ENCODE measurements around the gene BTBD19.
"Not testable (repeated sequence)": the region's sequence is repeated elsewhere in the genome, so short reads cannot be mapped to it uniquely, and the experiment has no call there.

Gene BTBD19

DNA sequence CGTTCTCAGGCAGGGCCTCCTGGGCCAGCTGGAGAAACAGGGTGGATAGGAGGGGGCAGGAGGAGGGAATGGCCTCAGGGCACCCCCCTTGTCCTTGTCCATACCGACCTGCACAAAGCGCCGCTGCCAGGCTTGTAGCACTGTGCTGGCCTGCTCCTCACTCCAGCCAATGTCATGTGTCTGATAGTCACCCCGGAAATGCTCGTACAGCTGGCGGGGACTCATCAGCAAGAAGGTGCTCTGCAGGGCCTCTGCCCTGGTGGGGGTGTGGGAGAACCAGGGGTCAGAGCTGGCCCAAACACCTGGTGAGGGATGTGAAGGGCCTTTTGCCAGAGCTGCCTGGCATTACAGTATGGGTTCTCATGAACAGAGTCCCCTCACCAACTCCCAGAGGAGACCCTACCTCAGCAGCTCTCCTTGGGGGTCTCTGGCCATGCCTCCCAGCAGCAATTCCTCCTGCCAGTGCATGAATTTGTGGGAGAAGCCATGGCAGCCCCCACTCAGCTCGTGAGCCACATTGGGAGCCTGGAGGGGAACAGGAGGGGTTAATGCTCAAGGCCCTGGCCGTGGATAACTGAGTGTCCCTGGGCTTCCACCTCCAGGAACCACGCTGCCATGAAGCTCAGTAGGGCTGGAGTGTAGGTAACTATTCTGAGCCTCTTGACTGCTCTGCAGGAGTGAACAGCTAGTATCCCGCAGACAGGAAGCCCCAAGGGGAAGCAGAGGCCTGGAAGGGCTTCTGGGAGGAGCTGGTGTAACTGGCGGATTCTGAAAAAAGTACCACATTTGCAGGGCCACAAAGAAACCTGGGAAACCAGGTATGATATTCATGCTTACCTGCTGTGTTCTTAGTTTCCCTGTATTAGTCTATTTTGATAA is 21.4 kb downstream of the BTBD19 start:
- FAIRE-seq = no peak

- FAIRE-seq = no peak
Observed at GRCh38 chr1:44830900-44831304, 22.6 kb downstream of the BTBD19 start.

DNA sequence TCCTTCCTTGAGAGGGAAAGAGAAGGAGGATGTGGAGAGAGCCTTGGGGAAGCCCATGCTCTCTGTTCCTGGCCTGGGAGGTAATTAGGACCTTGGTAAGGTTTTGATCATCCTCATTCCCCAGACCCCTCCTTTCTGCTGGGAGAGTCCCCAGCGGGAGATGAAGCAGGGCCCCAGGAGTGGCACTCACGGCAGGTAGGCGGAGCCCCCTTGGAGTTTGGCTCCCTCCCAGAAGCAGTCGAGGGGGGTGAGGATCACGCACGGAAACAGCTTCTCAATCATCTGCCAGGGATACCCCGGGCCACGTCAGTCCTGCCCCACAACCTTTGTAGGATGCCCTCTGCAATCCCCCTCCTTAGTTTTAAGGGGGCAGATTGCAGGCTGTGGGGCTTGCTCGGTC is 23.2 kb downstream of the BTBD19 start:
- FAIRE-seq = no peak

DNA sequence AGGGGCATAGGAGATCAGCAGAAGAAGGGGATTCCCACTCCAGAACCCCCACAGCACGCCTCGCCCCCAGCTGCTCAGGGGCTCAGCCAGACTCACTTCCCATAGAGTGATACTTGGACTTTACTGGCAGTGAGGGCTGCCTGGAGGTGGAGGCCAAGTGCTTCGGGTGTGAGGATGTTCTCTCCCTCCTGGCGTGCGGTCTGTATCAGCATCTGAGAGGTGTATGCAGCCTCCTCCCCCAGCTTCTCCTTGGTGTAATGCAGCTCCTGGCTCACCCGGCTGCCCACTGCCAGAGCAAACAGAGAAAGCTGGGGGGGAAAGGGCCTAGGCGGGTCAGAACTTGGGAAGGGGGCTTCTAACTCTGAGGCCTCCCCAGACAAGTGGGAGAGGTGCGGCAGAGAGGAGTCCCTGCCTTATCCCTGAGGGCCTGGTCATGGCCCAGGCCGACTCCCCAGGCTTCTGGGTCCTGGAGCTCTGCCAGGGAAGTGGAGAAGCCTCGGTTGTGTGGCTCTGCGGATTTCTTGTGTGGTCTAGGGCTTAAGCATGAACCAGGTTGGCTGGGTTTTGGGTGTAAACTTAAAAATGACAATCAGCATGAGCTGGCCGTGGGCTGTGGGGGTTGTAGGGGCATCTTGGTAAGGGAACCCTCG is 23.9 kb downstream of the BTBD19 start:
- no peak for FAIRE-seq

DNA sequence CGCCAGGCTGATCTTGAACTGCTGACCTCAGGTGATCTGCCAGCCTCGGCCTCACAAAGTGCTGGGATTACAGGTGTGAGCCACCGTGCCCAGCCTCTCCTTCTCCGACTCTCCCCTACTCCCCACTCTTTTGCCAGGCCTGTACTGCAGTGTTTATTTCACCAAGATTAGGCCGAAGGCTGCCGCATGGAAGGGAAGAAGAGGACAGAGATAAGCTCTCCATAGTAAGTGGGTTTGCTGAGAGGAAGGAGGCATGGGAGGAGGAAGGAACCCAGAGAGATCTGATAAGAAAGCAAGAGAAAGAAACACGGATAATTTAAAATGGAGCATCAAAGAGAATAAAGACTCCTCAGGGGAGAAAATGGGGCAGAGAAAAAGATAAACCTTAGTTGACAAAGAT is 26.0 kb downstream of the BTBD19 start:
- no peak for FAIRE-seq

- peak; percentile 89 for FAIRE-seq
Observed at GRCh38 chr1:44835738-44836675, 27.7 kb downstream of the BTBD19 start.

GRCh38 chr1:44838294-44838693 is 30.0 kb downstream of the BTBD19 start:
- FAIRE-seq = not testable (repeated sequence)

- no peak for FAIRE-seq
Observed at GRCh38 chr1:44839576-44839975, 31.3 kb downstream of the BTBD19 start.

GRCh38 chr1:44842486-44842861 is 34.2 kb downstream of the BTBD19 start:
- FAIRE-seq = no peak

DNA sequence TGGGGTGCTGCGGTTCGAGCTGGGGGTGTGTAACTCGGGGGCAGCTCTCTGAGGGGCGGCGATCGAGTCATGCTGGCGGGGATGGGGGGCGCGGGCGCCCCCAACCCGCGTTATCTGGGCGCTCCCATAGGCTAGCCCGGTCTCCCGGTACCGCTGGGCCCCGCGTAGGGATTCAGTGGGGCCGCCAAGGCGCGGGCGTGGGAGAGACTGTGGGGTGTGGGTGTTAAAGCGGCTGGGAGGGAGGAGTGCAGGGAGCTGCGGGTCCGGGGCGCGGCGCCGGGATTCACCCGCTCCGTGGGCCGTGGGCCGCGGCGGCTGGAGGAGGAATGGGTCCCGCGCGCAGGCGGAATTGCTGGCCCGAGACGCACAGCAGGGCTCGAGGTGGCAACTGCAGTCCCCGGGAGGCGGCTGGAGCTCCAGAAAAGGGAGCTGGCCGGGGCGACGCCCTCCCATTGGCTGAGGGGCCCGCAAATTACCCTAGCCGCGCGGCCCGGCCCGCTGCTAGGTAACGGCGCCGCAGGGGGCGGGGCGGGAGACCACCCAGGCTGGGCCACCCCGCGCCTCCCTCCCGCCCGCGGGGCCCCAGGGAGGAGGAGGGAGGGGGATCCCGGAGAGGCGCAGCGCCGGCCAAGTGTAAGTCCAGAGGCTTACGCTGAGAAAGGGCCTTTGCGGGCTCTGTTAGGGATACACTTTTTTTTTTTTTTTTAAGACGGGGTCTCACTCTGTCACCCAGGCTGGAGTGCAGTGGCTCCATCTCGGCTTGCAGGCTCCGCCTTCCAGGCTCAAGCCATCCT is 34.7 kb downstream of the BTBD19 start, which contains the start of gene PTCH2:
Gene PTCH2 (minus strand): TSS at position 392 of the 794 bp plus-strand sequence. CDS start 321 bp downstream, at position 71.
- no peak for FAIRE-seq

DNA sequence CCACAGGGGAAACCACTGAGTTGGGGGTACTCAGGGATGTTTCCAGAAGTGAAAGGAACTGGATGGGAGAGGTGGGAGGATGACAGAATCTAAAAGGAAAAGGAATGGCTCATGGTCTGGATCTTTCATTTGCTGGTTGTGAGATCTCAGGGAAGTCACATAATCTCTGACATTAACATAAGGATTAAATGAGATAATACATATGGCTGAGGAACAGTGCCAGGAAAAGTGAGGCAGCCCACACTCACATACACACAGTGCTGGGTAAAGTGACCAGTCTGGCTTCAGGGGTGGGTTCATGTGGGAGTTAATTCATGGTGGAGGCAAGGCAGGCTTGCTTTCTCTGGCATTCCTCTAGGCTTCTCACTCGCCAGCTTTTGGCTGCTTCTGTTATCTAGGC is 38.7 kb downstream of the BTBD19 start:
- FAIRE-seq = no peak

GRCh38 chr1:44847845-44848244 is 39.5 kb downstream of the BTBD19 start:
- no peak for FAIRE-seq

GRCh38 chr1:44848456-44849181 is 40.3 kb downstream of the BTBD19 start:
- no peak for FAIRE-seq

GRCh38 chr1:44849575-44850132 is 41.3 kb downstream of the BTBD19 start:
- no peak for FAIRE-seq

DNA sequence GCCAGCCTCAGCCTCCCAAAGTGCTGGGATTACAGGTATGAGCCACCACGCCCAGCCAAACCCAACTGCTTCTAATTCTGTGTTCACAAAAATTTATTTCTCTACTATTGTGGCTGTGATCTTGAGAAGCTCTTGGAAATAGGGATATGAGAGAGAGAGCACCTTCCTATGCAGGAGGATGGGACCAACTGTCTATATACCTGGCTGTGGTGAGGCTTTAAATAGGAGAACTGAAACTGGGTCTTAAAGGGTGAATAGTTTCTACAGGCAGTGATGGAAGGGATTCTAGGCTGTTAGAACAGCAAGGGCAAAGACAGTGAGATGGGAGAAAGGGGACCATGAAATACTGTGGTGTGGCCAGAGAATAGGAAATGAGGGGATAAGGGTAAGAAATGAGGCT is 43.0 kb downstream of the BTBD19 start:
- no peak for FAIRE-seq

DNA sequence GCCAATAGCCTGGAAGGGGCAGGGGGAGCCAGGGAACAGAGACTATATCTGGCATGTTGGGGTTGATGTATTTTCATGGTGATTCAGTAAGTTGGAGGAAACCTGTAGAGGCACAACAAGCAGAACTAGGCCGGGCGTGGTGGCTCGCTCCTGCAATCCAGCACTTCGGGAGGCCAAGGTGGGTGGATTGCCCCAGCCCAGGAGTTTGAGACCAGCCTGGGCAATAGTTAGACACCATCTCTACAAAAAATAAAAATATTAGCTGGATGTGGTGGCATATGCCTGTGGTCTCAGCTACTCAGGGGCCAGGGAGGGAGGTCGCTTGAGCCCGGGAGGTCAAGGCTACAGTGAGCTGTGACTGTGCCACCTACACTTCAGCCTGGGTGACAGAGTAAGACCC is 44.9 kb downstream of the BTBD19 start:
- no peak for FAIRE-seq

DNA sequence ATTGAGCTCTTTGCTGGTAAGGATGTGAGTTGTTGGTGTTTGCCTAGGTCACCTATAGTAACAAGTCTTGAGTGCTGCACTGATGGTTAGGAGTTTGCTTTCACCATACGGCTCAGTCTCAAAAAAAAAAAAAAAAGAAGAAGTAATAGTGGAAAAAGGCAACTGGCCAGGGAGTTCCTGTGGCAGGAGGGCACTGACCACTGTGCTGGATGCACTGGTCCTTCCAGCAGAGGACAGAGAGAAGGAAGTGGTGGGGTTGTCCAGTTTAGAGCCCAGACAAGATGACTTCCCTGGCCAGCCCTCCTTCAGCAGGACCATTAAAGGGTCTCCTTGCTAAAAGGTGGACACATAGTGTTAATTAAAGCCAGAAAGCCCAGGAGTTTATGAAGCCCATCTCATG is 46.6 kb downstream of the BTBD19 start:
- no peak for FAIRE-seq

DNA sequence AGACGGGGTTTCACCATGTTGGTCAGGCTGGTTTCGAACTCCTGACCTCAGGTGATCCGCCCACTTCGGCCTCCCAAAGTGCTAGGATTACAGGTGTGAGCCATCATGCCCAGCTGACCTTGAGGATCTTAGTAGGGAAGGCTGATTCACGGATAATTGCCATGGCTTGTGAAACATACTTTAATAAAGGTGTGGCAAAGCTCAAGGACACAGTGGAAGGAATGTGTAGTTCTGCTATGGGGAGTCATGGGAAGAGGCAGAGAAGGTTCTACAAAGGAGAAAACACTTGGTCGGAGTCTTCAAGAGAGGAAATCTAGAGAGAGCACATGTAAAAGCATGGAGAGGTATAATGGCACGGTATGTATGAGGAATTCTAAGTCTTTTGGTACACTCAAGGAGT is 47.4 kb downstream of the BTBD19 start:
- FAIRE-seq = no peak

DNA sequence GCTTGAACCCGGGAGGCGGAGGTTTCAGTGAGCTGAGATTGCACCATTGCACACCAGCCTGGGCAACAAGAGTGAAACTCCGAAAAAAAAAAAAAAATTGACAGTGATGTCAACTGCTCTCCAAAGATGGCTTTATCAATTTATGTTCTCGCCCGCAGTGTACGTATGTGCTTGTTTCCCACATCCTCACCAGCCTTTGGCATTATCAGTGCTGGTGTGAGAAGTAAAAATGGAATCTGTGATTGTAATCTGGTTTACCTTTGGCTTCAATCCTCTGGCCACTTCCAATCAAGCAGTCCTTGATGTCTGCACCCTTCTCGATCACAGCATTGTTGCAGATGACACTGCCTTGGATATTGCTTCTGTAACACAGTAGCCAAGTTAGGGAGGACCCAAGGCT is 49.1 kb downstream of the BTBD19 start:
- no peak for FAIRE-seq

DNA sequence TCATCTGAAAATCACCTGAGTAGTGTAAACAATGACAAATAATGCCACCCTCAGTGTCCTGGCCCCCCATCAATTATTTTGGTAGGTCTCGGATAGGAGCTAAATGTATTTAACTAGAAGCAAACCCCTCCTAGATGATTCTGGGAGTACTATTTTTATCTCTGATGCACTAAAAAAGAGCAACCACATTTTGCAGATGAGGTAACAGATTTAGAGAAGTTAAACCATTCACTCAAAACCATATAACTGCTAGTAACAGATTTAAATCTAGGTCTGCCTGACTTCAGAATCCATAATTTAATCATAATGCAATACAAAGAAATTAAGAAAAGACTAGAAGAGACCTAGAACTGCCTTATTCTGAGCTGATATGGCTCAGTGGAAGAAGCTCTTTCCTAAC is 52.0 kb downstream of the BTBD19 start:
- FAIRE-seq = no peak

- FAIRE-seq = no peak
Observed at GRCh38 chr1:44860891-44861425, 52.6 kb downstream of the BTBD19 start.

Data from G401.6 (cell line).